ENCODE measurements around the gene NME4.
A peak's percentile ranks its signal among the peaks of the same experiment; 100 is the strongest.
"Not testable (repeated sequence)": the region's sequence is repeated elsewhere in the genome, so short reads cannot be mapped to it uniquely, and the experiment has no call there.

NME4 gene

DNA sequence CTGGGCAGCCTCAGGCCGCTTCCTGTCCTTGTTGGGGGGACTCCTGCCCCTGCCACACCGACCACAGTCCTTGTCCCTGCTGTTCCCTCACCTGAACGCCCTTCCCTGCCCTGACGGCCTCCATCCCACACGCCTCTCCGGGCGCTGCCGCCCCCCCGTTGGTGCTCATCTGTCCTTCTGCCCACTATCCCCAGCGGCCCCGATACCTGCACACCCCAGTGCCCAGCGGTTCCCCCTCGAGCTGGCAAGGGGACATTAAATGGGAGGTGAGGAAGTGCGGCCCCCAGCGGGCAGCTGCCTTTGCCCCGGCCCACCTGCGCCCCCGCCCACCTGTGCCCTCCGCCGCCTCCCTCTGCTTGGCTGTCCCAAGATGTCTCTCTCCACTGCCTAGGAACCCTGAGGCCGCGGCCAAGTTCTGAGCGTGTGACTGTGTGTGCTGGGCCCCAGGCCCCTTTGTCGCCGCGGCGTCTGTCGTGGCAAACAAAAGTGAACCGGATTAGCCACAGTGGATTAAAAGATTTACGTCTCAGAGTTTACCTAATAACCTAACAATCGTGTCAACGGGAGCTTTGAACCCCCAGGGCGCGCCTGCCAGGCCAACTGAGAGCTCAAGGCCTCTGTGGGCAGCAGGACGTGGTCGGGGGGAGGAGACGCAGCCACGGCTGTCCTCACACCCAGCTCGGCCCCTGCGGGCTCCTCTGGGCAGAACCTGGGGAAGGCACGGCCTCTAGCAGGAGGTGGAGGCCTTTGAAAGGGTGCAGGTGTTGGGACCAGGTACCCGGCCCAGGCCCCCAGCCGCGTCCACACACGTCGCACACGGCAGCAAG, 36.9 kb upstream of the NME4 start:
- no peak overlapping the region for H3K4me3 Mint-ChIP-seq
- H3K27me3 Mint-ChIP-seq, result no peaks in the 10 kb centered on the region
- peaks cover 10% of the 10 kb centered on the region for H3K4me1 Mint-ChIP-seq (ENCODE audit: low read depth)
- no peaks in the 10 kb centered on the region for H3K9me3 Mint-ChIP-seq
- no peak for DNase-seq
- H3K27ac Mint-ChIP-seq, result no peak overlapping the region
- no peaks in the 10 kb centered on the region for H3K36me3 Mint-ChIP-seq (ENCODE audit: low read depth)

DNA sequence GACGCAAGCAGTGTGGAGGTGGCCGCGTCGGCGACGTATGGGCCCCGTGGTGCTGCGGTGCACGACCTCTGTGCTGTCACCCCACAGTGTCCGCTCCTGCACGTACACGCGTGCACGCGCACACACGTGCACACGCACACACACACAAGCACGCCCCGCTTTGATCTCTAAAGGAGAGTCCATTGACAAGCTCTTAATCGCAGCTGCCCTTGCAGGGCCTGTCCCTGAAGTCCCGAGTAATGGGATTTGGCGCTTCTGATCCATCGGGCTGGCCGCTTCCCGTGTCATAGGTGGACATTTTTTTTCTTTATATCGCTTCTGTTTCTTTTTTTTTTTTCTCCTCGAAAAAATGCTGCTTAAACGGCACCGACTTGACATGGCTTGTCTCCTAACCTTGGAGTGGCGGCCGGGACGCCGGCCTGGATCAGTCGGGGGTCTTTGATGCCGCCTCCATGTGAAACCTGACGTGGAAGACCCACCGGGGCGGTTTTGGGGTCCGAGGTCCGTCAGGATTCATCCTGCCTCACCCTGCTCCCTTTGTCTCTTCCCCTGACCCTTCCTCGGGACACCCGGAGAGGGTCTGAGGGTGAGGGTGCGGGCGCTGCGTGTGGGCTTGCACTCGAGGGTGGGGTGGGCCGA, 36.2 kb upstream of the NME4 start:
- Mint-ChIP-seq H3K27me3 (no peaks in the 10 kb centered on the region), H3K4me1 (ENCODE audit: low read depth) (peaks cover 4% of the 10 kb centered on the region), H3K9me3 (no peaks in the 10 kb centered on the region), H3K27ac (no peak overlapping the region), H3K36me3 (ENCODE audit: low read depth) (no peaks in the 10 kb centered on the region), H3K4me3 (no peak overlapping the region)
- DNase-seq, result no peak

DNA sequence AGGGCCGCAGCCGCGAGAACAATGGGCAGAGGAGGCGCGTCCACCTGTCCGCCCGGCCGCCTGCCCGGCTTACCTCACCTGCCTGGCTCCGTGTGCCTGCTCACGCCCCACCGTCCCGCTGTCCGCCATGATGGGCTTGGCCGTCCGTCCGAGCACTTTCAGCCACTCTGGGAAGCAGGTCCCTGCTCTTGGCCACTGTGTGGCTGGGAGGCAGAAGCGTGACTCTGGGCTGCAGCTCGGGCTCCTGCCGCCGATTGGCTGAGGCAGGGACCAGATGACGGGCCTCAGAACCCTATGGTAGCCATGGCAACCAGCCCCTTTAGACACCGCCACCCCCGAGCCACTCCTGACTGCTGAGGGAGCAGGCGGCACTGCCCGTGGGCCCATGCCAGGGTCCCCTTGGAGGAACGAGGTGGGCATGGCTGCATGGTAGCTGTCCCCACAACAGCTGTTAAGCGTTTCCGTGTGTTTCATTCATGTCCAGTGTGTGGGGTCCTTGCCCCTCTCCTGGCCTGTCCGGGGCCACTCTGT, 35.6 kb upstream of the NME4 start:
- H3K4me1 Mint-ChIP-seq (ENCODE audit: low read depth), result peaks cover 4% of the 10 kb centered on the region
- no peak overlapping the region for H3K27ac Mint-ChIP-seq
- no peaks in the 10 kb centered on the region for H3K27me3 Mint-ChIP-seq
- H3K36me3 Mint-ChIP-seq (ENCODE audit: low read depth), result no peaks in the 10 kb centered on the region
- no peaks in the 10 kb centered on the region for H3K9me3 Mint-ChIP-seq
- DNase-seq, result no peak
- H3K4me3 Mint-ChIP-seq, result no peak overlapping the region

DNA sequence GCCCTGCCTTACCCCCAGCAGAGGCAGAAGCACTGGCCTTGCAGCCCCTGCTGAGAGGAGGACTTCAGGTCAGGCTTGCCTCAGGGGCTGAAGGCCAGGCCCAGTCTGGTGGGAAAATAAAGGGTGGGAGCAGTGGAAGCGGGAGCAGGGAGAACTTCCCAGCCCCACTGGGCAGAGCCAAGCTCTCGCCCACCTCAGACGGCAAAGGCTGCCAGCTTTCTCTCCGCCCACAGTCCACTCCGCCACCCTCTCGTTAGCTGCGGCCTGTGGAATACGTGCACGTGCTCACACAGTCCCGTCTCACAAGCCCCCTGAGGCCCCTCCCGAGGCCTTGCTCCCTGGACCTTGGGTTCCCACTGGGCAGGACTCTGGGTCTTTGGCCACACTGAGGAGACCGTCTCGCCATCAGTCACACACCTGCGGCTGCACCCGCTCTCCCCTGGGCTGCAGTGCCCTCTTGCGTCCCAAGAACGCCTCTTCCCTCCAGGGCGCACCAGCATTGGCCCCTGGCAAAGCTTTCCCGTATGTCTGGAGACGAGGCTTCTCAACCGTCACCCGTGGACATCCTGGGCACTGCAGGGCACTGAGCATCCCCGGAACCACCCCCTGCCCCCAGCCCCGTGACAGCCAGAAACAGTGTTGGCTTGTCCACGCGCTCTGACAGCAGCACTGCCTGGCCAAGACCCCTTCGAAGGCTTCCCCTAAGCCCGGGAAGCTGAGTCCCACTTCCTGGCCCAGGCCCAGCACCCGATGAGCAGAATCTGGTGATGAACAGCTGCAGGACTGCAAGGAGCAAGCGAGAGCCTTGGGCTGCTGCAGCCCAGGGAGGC, 34.9 kb upstream of the NME4 start:
- Mint-ChIP-seq H3K27me3 (no peaks in the 10 kb centered on the region), H3K27ac (peak overlapping the region; percentile 47), H3K9me3 (no peaks in the 10 kb centered on the region), H3K36me3 (ENCODE audit: low read depth) (peaks cover 6% of the 10 kb centered on the region), H3K4me1 (ENCODE audit: low read depth) (peaks cover 4% of the 10 kb centered on the region), H3K4me3 (peak overlapping the region; percentile 45)
- DNase-seq, result peak; percentile 83

DNA sequence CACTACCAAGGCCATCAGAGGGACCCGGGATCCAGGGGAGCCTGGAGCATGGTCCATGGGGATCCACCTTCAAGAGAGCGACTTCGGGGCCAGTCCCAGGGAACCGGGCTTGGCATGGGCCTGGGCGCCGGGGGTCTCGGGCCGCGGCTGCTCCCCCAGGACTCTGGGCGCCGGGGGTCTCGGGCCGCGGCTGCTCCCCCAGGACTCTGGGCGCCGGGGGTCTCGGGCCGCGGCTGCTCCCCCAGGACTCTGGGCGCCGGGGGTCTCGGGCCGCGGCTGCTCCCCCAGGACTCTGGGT, 34.3 kb upstream of the NME4 start:
- not testable (repeated sequence) for H3K4me1 Mint-ChIP-seq (ENCODE audit: low read depth); H3K27ac Mint-ChIP-seq; DNase-seq; H3K9me3 Mint-ChIP-seq; H3K4me3 Mint-ChIP-seq; H3K27me3 Mint-ChIP-seq
- peaks cover 12% of the 10 kb centered on the region for H3K36me3 Mint-ChIP-seq (ENCODE audit: low read depth)

DNA sequence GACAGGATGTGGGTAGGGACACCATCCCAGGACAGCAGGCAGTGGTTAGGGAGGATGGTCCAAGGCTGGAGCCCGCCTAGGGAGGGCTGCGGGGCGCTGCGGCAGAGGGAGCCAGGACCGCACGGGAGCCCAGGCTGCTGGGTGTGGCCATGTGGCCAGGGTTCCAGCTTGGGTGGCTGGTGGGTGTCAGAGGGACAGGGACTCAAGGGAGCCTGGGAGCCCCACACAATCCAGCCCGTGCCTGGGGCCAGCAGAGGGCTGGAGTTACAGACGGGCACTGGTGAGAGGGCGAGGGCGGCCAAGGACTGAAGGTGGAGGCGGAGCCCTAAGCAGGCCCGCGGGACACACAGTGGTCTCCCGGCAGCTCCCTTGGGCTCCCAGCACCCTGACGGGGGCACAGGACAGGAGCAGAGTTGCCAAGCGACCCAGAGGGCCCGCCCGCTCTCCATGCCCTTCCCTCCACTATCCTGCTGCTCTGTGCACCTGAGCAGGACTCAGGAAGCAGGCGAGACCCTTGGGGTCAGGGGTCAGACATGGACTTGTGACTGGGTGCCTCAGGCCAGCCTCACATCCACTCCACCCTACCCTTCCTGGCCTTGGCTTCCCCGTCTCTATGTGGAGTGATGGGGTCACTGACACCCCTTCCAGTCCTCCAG, 33.8 kb upstream of the NME4 start:
- no peaks in the 10 kb centered on the region for H3K27me3 Mint-ChIP-seq
- H3K27ac Mint-ChIP-seq, result peak overlapping the region; percentile 26
- H3K9me3 Mint-ChIP-seq, result no peaks in the 10 kb centered on the region
- H3K36me3 Mint-ChIP-seq (ENCODE audit: low read depth), result peaks cover 16% of the 10 kb centered on the region
- no peak overlapping the region for H3K4me3 Mint-ChIP-seq
- H3K4me1 Mint-ChIP-seq (ENCODE audit: low read depth), result peaks cover 4% of the 10 kb centered on the region
- DNase-seq, result no peak

DNA sequence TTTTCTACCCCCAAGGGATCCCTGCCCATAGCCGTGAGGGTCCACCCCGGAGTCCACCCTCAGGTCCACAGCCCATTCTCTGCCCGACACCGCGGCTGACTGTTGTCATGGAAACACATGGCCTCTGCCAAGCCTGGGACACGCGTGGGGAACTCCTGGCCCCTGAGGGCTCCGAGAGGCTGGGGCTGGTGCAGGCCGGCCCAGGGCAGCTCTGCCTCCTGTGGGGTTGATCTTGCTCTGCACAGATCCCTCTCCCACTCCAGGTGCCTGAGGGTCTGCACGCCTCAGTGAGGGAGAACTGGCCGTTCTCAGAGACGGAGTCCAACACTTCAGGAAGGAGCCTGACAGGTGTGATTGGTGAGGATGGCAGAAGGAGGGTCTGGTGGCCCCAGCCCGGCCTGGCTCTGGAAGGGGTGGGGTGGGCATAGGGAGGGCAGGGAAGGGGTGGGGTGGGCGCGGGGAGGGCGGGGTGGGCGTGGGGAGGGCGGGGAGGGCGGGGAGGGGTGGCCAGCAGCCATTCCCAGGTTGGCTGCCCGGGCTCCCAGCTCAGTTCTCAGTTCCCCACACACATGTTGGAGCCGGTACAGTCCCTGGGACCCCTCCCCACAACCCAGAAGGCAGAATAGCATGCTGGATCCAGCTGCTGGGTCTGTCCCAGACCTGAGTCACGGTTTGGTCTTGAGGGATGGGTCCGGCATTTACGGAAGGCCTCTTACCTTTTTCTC, 33.1 kb upstream of the NME4 start:
- Mint-ChIP-seq H3K9me3 (no peaks in the 10 kb centered on the region), H3K27me3 (no peaks in the 10 kb centered on the region), H3K4me1 (ENCODE audit: low read depth) (peaks cover 4% of the 10 kb centered on the region), H3K36me3 (ENCODE audit: low read depth) (peaks cover 22% of the 10 kb centered on the region), H3K27ac (peak overlapping the region; percentile 26), H3K4me3 (no peak overlapping the region)
- no peak for DNase-seq

DNA sequence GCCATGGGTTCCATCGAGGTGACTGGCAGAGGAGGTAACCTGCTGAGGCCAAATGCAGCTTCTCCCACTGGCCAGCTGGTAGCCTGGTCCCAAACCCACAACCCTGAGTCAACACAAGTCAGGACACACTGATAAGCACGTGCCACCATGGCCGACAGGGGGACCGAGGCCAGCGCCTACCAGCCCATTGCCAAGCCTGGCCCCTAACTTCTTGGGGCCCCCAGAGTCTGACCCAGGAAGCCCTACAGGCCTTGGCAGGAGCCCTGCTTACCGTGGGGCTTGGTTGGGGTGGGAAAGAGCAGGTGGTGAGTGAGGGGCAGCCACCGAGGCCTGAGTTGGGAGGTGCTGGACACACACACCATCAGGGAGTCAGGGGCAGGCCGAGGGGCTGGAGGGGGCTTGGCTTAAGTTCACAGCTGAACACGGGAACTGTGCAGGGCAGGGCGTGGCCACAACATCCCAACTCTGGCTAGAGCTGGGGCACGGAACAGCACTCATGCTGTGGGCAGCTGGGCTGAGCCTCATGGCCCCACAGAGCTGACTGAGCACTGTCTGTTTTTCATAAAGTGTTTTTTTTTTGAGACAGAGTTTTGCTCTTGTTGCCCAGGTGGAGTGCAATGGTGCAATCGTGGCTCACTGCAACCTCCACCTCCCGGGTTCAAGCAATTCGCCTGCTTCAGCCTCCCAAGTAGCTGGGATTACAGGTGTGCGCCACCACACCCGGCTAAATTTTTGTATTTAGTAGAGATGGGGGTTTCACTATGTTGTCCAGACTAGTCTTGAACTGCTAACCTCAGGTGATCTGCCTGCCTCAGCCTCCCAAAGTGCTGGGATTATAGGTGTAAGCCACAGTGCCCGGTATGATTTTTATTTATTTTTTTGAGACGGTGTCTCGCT, 32.2 kb upstream of the NME4 start:
- Mint-ChIP-seq H3K9me3 (no peaks in the 10 kb centered on the region), H3K4me3 (no peak overlapping the region), H3K4me1 (ENCODE audit: low read depth) (peaks cover 10% of the 10 kb centered on the region), H3K36me3 (ENCODE audit: low read depth) (peaks cover 31% of the 10 kb centered on the region), H3K27ac (no peak overlapping the region), H3K27me3 (no peaks in the 10 kb centered on the region)
- no peak for DNase-seq

DNA sequence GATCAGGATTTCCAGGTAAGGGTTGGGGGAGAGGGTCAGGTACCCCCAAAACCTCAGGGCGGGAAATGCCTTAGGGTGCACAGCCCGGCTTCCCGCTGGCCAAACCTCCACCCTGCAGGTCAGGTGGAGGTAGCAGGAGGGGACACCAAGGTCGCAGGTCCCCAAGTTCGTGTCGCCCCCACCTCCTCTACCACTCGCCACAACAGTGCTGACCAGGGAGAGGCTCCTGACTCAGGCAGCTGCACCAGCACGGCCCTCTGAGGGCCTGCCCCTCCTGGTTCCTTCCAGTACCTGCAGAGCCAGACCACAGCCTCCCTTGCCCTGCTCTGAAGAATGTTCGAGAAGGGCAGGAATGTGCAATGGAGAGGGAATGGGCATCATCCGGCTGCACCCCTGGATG, 30.5 kb upstream of the NME4 start:
- H3K27ac Mint-ChIP-seq, result no peak overlapping the region
- H3K36me3 Mint-ChIP-seq (ENCODE audit: low read depth), result peaks cover 34% of the 10 kb centered on the region
- no peak for DNase-seq
- H3K9me3 Mint-ChIP-seq, result no peaks in the 10 kb centered on the region
- H3K27me3 Mint-ChIP-seq, result no peaks in the 10 kb centered on the region
- H3K4me1 Mint-ChIP-seq (ENCODE audit: low read depth), result peaks cover 19% of the 10 kb centered on the region
- H3K4me3 Mint-ChIP-seq, result no peak overlapping the region

DNA sequence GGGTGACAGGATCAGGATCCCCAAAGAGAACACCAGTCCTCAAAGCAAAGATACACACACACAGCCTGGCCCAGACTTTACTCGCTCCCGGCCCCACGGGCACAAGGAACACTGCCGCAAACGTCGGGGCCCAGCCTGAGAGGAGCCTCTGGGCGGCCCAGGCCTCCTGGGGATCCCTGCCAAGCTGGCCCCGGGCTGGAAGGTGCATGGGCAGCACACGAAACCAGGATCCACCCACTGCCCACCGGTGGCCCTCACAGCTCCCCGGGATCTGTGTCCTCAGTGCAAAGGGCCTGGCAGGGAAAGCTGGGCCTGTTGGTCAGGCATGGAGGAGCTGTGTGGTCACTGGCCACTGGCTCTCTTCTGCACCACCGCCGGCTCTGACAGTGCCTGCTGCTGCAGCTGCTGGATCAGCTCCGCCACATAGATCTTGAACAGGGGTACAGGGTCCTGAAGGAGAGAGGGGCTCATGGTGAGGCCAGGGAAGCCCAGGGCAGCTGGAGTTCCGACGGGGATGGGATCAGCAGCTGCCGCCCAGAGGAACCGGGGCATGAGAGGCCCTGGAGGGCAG, 29.6 kb upstream of the NME4 start:
- peaks cover 17% of the 10 kb centered on the region for H3K4me1 Mint-ChIP-seq (ENCODE audit: low read depth)
- peaks cover 42% of the 10 kb centered on the region for H3K36me3 Mint-ChIP-seq (ENCODE audit: low read depth)
- H3K4me3 Mint-ChIP-seq, result no peak overlapping the region
- no peaks in the 10 kb centered on the region for H3K9me3 Mint-ChIP-seq
- no peak for DNase-seq
- no peak overlapping the region for H3K27ac Mint-ChIP-seq
- H3K27me3 Mint-ChIP-seq, result no peaks in the 10 kb centered on the region

DNA sequence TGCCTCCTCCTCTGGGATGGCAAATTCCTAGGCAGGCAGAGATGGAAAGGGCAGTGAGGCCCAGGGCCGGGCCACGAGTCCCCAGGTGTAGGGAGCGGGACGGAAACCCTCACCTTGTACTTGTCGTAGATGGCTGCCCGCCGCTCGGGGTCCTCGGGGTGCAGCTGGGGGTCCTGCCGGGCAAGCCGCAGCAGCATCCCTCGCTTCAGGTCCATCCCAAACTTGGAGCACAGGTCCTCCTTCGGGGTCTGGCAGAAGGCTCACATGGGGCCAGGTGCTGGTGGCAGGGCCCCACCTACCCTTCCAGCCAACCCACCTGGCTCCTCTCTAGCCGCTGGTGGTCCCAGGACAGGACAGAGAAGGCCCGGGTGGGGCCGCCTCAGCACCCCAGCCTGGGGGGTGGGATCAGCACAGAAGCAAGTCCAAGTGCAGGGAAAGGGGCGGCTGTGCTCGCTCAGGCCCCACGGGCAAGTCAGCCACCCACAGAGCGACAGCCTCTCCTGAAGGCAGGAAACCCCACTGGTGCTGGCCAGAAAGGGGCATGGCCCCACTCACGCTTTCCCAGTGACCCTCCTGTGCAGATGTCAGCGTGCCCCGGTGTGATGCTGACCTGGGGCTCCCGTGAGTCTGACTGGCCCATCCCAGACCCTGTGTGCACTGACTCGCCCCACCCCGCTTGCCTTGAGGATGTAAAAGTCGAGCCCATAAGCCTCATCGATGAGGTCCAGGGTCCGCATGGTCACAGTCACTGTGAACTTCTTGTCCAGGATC, 28.4 kb upstream of the NME4 start:
- Mint-ChIP-seq H3K4me3 (no peak overlapping the region), H3K27me3 (no peaks in the 10 kb centered on the region), H3K4me1 (ENCODE audit: low read depth) (peaks cover 17% of the 10 kb centered on the region), H3K36me3 (ENCODE audit: low read depth) (peaks cover 51% of the 10 kb centered on the region), H3K9me3 (no peaks in the 10 kb centered on the region), H3K27ac (no peak overlapping the region)
- DNase-seq, result no peak

DNA sequence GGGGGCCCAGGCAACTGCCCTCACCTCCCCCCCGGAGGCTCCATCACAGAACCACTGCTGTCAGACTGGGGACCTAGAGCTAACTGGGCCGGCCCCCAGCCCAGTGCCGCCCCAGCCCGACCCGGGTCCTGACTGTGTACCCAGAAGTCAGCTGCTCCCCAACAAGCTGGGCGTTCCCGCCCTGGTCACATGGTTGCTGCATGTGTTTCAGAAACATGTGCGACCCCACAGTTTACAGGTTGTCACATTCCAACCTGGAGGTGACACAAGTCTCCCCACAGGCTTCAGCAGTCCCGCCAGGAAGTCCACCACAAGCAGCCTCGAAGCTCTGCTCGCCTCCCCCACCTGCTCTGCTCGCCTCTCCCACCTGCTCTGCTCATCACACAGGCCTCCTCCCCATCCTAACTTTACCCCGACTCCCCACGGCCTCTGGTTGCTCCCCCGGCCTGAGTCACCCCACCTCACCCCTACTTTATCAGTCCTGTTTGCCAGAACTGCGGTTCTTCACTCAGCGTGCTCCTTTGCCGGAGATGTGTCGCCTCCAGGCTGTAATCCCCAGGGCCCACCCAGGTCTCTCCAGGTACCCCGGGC, 27.6 kb upstream of the NME4 start:
- Mint-ChIP-seq H3K4me3 (peak overlapping the region; percentile 72), H3K9me3 (no peaks in the 10 kb centered on the region), H3K36me3 (ENCODE audit: low read depth) (peaks cover 59% of the 10 kb centered on the region), H3K27me3 (no peaks in the 10 kb centered on the region), H3K27ac (peak overlapping the region; percentile 77), H3K4me1 (ENCODE audit: low read depth) (peaks cover 17% of the 10 kb centered on the region)
- no peak for DNase-seq

Measured in activated T-cell treated with anti-CD3 and anti-CD28 coated beads, Interleukin-2, amount 50 U/mL, for 24 hours (primary cell).